Natural killer cell (primary cell): ENCODE measurements around the gene RALGDS. TPM values are rescaled to one million over a fixed set of nuclear protein-coding genes. Genes with fewer than 3 reads are reported as not detected.

Experiments used
- ATAC-seq, 3 donors: fragments of 150-1000 bp in 2 of 3; fragments of 200-7000 bp in 1 of 3; cut with Tn5 transposase; 1 replicate in 1 of 3; 2 replicates in 2 of 3; pipeline ENCODE4 v1.10.0; 2021; ENCODE audit warnings: mild to moderate bottlenecking in 2 of 3, moderate library complexity in 2 of 3
- DNase-seq, 2 donors: peaks; one replicate each; pipeline versions ENCODE4 v3.0.0 to v3.0.0-alpha.2; 2013 to 2021; ENCODE audit warnings: mixed read lengths in 1 of 2
- H3K27ac ChIP-seq: one replicate; pipeline ENCODE4 v1.5.1; 2013; ENCODE audit warnings: mild to moderate bottlenecking, low read length
- H3K27me3 ChIP-seq: one replicate; pipeline ENCODE4 v1.6.1; 2013; ENCODE audit warnings: low read length; ENCODE audit not compliant: control insufficient read depth, insufficient read depth
- H3K36me3 ChIP-seq: one replicate; pipeline ENCODE4 v1.6.1; 2013; ENCODE audit warnings: low read length; ENCODE audit not compliant: control insufficient read depth, insufficient read depth
- H3K4me1 ChIP-seq: one replicate; pipeline ENCODE4 v1.6.1; 2013; ENCODE audit warnings: low read length; ENCODE audit not compliant: control insufficient read depth, insufficient read depth
- H3K4me3 ChIP-seq: one replicate; pipeline ENCODE4 v1.5.1; 2013; ENCODE audit warnings: low read length
- H3K9me3 ChIP-seq: one replicate; pipeline ENCODE4 v1.6.1; 2013; ENCODE audit warnings: low read length; ENCODE audit not compliant: control insufficient read depth, insufficient read depth
- H3K27ac Mint-ChIP-seq, 2 donors: one replicate each; pipeline ENCODE4 v1.8.0; 2022; ENCODE audit warnings: mild to moderate bottlenecking in 2 of 2, mixed read lengths in 2 of 2, moderate library complexity in 1 of 2
- H3K27me3 Mint-ChIP-seq, 2 donors: one replicate each; pipeline ENCODE4 v1.8.0; 2022; ENCODE audit warnings: low read depth in 2 of 2, mixed read lengths in 2 of 2
- H3K36me3 Mint-ChIP-seq: one replicate; pipeline ENCODE4 v1.8.0; 2022; ENCODE audit warnings: mixed read lengths
- H3K4me1 Mint-ChIP-seq, 2 donors: one replicate each; pipeline ENCODE4 v1.8.0; 2022; ENCODE audit warnings: mixed read lengths in 2 of 2
- H3K4me3 Mint-ChIP-seq: one replicate; pipeline ENCODE4 v1.8.0; 2022; ENCODE audit warnings: mild to moderate bottlenecking, moderate library complexity, mixed read lengths
- H3K9me3 Mint-ChIP-seq, 2 donors: one replicate each; pipeline ENCODE4 v1.8.0; 2022; ENCODE audit warnings: mixed read lengths in 2 of 2
- WGBS: methylation state at CpG from one replicate; pipeline ENCODE4 v1.1.7; 2013; ENCODE audit warnings: missing lambda C conversion rate; ENCODE audit not compliant: insufficient coverage; 5-methylcytosine and 5-hydroxymethylcytosine counted together
- intact Hi-C: fragments of 100-400 bp; cut with micrococcal nuclease; formaldehyde crosslinking; loops from one replicate; pipeline ENCODE4 v1.14.2; 2022
- total RNA-seq, 4 donors: library from RNA; stranded (reverse); fragments of 120-200 nt in 1 of 4; gene quantifications; one replicate each; pipeline versions ENCODE4 v1.2.3 to v1.2.4, GENCODE V29; 2013 to 2022
- TF ChIP-seq, protein P1 (sequence below): fragments of 200-600 bp; IDR thresholded peaks from one replicate; pipeline ENCODE4 v1.8.0; 2022; ENCODE audit warnings: antibody characterized with exemption

Gene RALGDS
- total RNA-seq, 3 donors from 2014 or later (not counting 1 experiment from before 2014, with no cell fraction given): 206 to 250 (median 208) TPM

DNA sequence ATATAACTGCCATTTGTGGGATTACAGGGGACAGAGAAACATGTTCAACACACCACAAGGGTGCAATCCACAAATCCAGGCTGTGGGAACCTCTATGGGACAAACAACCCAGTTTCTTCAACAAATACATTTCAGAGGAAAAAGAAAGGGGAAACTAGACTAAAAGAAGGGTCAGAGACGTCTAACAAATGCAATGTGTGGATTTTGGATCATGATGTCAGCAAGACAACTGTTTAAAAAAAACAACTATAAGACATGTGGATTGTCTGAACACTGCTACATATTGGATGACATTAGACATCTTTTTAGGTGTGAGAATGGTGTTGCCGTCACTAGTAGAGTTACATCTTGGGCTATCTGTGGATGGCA is 3.9 kb upstream of the RALGDS start:
- Mint-ChIP-seq H3K4me1 (peaks cover 49 to 80% of the 10 kb centered on the region in 2 donors), H3K4me3 (peak overlapping the region; percentile 10), H3K27ac (peak overlapping the region; percentile 75 to 93), H3K9me3 (no peaks in the 10 kb centered on the region), H3K27me3 (no peaks in the 10 kb centered on the region), H3K36me3 (no peaks in the 10 kb centered on the region)
- ATAC-seq (no peak), DNase-seq (no peak)
- TF ChIP-seq, protein P1, sequence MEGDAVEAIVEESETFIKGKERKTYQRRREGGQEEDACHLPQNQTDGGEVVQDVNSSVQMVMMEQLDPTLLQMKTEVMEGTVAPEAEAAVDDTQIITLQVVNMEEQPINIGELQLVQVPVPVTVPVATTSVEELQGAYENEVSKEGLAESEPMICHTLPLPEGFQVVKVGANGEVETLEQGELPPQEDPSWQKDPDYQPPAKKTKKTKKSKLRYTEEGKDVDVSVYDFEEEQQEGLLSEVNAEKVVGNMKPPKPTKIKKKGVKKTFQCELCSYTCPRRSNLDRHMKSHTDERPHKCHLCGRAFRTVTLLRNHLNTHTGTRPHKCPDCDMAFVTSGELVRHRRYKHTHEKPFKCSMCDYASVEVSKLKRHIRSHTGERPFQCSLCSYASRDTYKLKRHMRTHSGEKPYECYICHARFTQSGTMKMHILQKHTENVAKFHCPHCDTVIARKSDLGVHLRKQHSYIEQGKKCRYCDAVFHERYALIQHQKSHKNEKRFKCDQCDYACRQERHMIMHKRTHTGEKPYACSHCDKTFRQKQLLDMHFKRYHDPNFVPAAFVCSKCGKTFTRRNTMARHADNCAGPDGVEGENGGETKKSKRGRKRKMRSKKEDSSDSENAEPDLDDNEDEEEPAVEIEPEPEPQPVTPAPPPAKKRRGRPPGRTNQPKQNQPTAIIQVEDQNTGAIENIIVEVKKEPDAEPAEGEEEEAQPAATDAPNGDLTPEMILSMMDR: no peak
- 66% methylated on average over 2 of the region's 2 CpGs for WGBS
- peak overlapping the region; percentile 99 for H3K27ac ChIP-seq
- H3K4me3 ChIP-seq: no peak overlapping the region
- no peaks in the 10 kb centered on the region for H3K27me3 ChIP-seq
- peaks cover 92% of the 10 kb centered on the region for H3K4me1 ChIP-seq
- peaks cover 3% of the 10 kb centered on the region for H3K36me3 ChIP-seq
- no peaks in the 10 kb centered on the region for H3K9me3 ChIP-seq
- intact Hi-C loops: no loop called here

DNA sequence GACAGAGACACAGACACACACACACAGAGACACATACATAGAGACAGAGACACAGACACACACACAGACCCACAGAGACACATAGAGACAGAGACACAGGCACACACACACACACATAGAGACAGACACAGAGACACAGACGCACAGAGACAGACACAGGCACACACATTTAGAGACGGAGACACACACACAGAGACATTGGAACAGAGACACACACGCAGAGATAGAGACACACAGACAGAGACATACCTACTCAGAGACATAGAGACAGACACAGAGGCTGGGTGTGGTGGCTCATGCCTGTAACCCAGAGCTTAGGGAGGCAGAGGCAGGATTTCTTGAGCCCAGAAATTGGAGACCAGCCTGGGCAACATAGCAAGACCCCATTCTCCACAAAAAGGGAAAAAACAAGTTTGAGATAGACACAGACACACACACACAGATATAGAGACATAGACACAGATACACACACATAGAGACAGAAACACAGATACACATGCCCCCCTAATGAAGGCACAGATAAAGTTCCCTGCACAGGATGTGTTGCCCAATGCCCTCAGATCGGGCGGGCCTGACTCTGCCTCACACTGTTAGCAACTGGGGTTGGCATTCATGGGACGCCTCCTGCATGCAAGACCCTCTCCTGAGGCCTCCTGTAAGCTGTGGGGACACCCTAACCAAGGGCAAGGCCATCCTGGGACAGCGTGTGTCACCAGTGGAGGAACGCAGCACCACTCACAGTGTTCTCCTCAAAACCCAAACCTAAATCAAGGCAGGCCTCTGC is 3.3 kb upstream of the RALGDS start:
- no peaks in the 10 kb centered on the region for H3K9me3 Mint-ChIP-seq
- Histone ChIP-seq H3K9me3 (no peaks in the 10 kb centered on the region), H3K36me3 (peaks cover 3% of the 10 kb centered on the region), H3K27me3 (no peaks in the 10 kb centered on the region), H3K4me3 (no peak overlapping the region), H3K4me1 (peaks cover 92% of the 10 kb centered on the region), H3K27ac (peak overlapping the region; percentile 99)
- peak overlapping the region; percentile 10 for H3K4me3 Mint-ChIP-seq
- H3K36me3 Mint-ChIP-seq: no peaks in the 10 kb centered on the region
- DNase-seq (no peak), ATAC-seq (no peak)
- 73% methylated on average over 8 of the region's 8 CpGs for WGBS
- intact Hi-C loops: no loop called here
- H3K27ac Mint-ChIP-seq: peak overlapping the region; percentile 75 to 93
- H3K27me3 Mint-ChIP-seq: no peaks in the 10 kb centered on the region
- TF ChIP-seq, protein P1: no peak
- H3K4me1 Mint-ChIP-seq: peaks cover 43 to 75% of the 10 kb centered on the region in 2 donors

DNA sequence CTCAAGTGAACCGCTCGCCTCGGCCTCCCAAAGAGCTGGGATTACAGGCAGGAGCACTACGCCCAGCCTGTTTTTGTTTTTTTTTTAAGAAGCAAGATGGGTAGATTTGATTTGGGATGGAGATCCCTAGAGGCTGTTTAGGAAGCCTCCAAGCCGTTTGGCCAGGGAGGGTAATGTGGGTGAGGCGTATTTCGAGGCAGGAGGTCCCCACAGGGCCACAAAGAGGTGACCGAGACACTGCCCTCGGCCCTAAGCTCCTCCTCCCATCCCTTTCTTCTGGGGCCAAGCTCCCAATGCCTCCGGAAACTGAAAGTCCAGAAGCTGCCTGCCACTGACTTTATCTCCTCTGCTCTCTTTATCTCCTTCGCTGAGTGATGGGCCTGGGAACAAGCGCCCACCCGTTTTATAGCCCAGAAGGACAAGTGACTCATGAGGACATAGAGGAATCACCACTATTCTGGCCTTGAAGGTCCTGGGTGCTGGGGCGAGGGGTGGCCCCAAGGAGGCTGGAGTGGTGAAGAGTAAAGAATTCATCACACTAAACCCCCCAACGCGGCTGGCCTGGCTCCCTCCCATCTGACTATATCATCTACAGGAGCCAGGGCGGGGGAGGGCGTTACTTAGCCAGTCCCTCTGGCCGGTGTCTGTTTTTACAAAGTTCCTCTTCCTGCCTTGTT is 2.0 kb upstream of the RALGDS start:
- Mint-ChIP-seq H3K4me3 (peak overlapping the region; percentile 22), H3K27ac (peak overlapping the region; percentile 75 to 93), H3K27me3 (no peaks in the 10 kb centered on the region), H3K4me1 (peaks cover 50 to 76% of the 10 kb centered on the region in 2 donors), H3K36me3 (no peaks in the 10 kb centered on the region), H3K9me3 (no peaks in the 10 kb centered on the region)
- Histone ChIP-seq H3K27ac (peak overlapping the region; percentile 21), H3K4me1 (peaks cover 92% of the 10 kb centered on the region), H3K27me3 (no peaks in the 10 kb centered on the region), H3K36me3 (peaks cover 3% of the 10 kb centered on the region), H3K4me3 (no peak overlapping the region), H3K9me3 (no peaks in the 10 kb centered on the region)
- TF ChIP-seq, protein P1: no peak
- DNase-seq: no peak
- ATAC-seq: no peak
- 75% methylated on average over 18 of the region's 19 CpGs for WGBS
- intact Hi-C loops: no loop called here
